ENCODE data around the gene CCDC88C. TPM values are rescaled to one million over a fixed set of nuclear protein-coding genes. Genes with fewer than 3 reads are reported as not detected.

The CCDC88C gene
- total and polyA plus RNA-seq, 3 donors from 2014 or later: 36.5 to 51.3 (median 47.4) TPM

- H3K27ac ChIP-seq: no peak overlapping the region
Measured at GRCh38 chr14:91283666-91284065, 134.0 kb downstream of the CCDC88C start.

GRCh38 chr14:91282954-91283645 lies 134.5 kb downstream of the CCDC88C start:
- TF ChIP-seq POLR2A (IDR thresholded peaks at IDR 0.05) (no peak), CTCF (IDR thresholded peaks at IDR 0.05) (no peak)
- Histone ChIP-seq H3K27me3 (no peaks in the 10 kb centered on the region), H3K9me3 (no peaks in the 10 kb centered on the region), H3K4me1 (peaks cover 13% of the 10 kb centered on the region), H3K4me3 (no peak overlapping the region), H3K27ac (no peak overlapping the region), H3K36me3 (ENCODE audit: low read depth, missing control alignments) (no peaks in the 10 kb centered on the region)
- WGBS, 2 donors: 84 to 90% methylated on average over 14 of the region's 14 CpGs
- DNase-seq: no peak
- intact Hi-C loops (cut with DNase I; ENCODE audit: low total_unique reads): loop anchor here (10.0 kb wide), 1 partner anchor 378 kb away; no protein-coding TSS in a partner anchor

More at GRCh38 chr14:91283666-91284065, 134.0 kb downstream of the CCDC88C start:
- Histone ChIP-seq H3K4me3 (no peak overlapping the region), H3K4me1 (peaks cover 11% of the 10 kb centered on the region), H3K36me3 (ENCODE audit: low read depth, missing control alignments) (no peaks in the 10 kb centered on the region), H3K27me3 (no peaks in the 10 kb centered on the region), H3K9me3 (no peaks in the 10 kb centered on the region)
- intact Hi-C loops (cut with DNase I; ENCODE audit: low total_unique reads): loop anchor here (10.0 kb wide), 1 partner anchor 379 kb away; no protein-coding TSS in a partner anchor
- no peak for TF ChIP-seq CTCF (IDR thresholded peaks at IDR 0.05)
- TF ChIP-seq POLR2A (IDR thresholded peaks at IDR 0.05): no peak
- WGBS, 2 donors: 82 to 89% methylated on average over 4 of the region's 4 CpGs
- DNase-seq: no peak

- no peaks in the 10 kb centered on the region for H3K36me3 ChIP-seq (ENCODE audit: low read depth, missing control alignments)
- H3K9me3 ChIP-seq: no peaks in the 10 kb centered on the region
- no peak overlapping the region for H3K27ac ChIP-seq
- peaks cover 27% of the 10 kb centered on the region for H3K4me1 ChIP-seq
- H3K27me3 ChIP-seq: no peaks in the 10 kb centered on the region
- 91 to 97% methylated on average over 8 to 9 of the region's 9 CpGs for WGBS, 2 donors
- DNase-seq: no peak
- no peak overlapping the region for H3K4me3 ChIP-seq
- intact Hi-C loops (cut with DNase I; ENCODE audit: low total_unique reads): loop anchor here (10.0 kb wide), 1 partner anchor 377 kb away; no protein-coding TSS in a partner anchor
- TF ChIP-seq POLR2A (IDR thresholded peaks at IDR 0.05) (no peak), CTCF (IDR thresholded peaks at IDR 0.05) (no peak)
Measured at GRCh38 chr14:91281346-91281745, 136.3 kb downstream of the CCDC88C start.

GRCh38 chr14:91280129-91280528 lies 137.5 kb downstream of the CCDC88C start:
- DNase-seq: no peak
- no peaks in the 10 kb centered on the region for H3K27me3 ChIP-seq
- peaks cover 27% of the 10 kb centered on the region for H3K4me1 ChIP-seq
- intact Hi-C loops (cut with DNase I; ENCODE audit: low total_unique reads): loop anchor here (10.0 kb wide), 1 partner anchor 375 kb away; no protein-coding TSS in a partner anchor
- 93 to 94% methylated on average over 4 to 5 of the region's 5 CpGs for WGBS, 2 donors
- no peaks in the 10 kb centered on the region for H3K9me3 ChIP-seq
- no peaks in the 10 kb centered on the region for H3K36me3 ChIP-seq (ENCODE audit: low read depth, missing control alignments)
- no peak overlapping the region for H3K4me3 ChIP-seq
- no peak overlapping the region for H3K27ac ChIP-seq
- TF ChIP-seq POLR2A (IDR thresholded peaks at IDR 0.05) (no peak), CTCF (IDR thresholded peaks at IDR 0.05) (no peak)
